Caco-2 (cell line): ENCODE measurements around the gene PALLD. TPM values are rescaled to one million over a fixed set of nuclear protein-coding genes. Genes with fewer than 3 reads are reported as not detected.

Source experiments
- BruUV-seq: library from RNA; stranded (reverse); fragments of 400-500 nt; replicated peaks from 2 replicates; lab custom pipeline; 2021; lab: Mats Ljungman, UMichigan
- CTCF ChIA-PET: fragments of 300-600 bp; sonication (Branson Sonifier 250); formaldehyde crosslinking; loops from one replicate; lab custom pipeline; 2022; ENCODE audit warnings: antibody characterized with exemption; lab: Charles Lee
- POLR2A ChIA-PET: fragments of 300-600 bp; sonication (Branson Sonifier 250); formaldehyde crosslinking; loops from one replicate; lab custom pipeline; 2022; ENCODE audit warnings: antibody characterized with exemption; lab: Charles Lee
- DNase-seq, 2 experiments: peaks; one replicate each; pipeline versions ENCODE4 v3.0.0 to v3.0.0-alpha.2; 2020 to 2022
- H3K27me3 ChIP-seq: replicated peaks from 2 replicates; pipeline ENCODE4 v1.6.0; 2011; ENCODE audit warnings: low read length; ENCODE audit not compliant: control insufficient read depth, insufficient read depth
- H3K36me3 ChIP-seq: 2 replicates; pipeline ENCODE4 v1.5.1; 2011; ENCODE audit warnings: low read length; ENCODE audit not compliant: control insufficient read depth, insufficient read depth
- H3K4me1 ChIP-seq: fragments of 250-450 bp; sonication (Bioruptor Pico); 2 replicates; pipeline ENCODE4 v1.5.1; 2020; ENCODE audit warnings: mild to moderate bottlenecking
- H3K4me3 ChIP-seq: 2 replicates; pipeline ENCODE4 v1.5.1; 2011; ENCODE audit warnings: low read depth, mild to moderate bottlenecking, control low read depth, low read length
- H3K9me3 ChIP-seq: fragments of 250-450 bp; sonication (Bioruptor Pico); 2 replicates; pipeline ENCODE4 v1.5.1; 2020; ENCODE audit warnings: mild to moderate bottlenecking, moderate library complexity
- H3K27ac Mint-ChIP-seq: one replicate; pipeline ENCODE4 v1.8.0; 2022; ENCODE audit warnings: mixed read lengths; ENCODE audit not compliant: unreplicated experiment
- H3K27me3 Mint-ChIP-seq: one replicate; pipeline ENCODE4 v1.8.0; 2022; ENCODE audit warnings: mixed read lengths; ENCODE audit not compliant: insufficient read depth, unreplicated experiment
- H3K36me3 Mint-ChIP-seq: one replicate; pipeline ENCODE4 v1.8.0; 2022; ENCODE audit warnings: mild to moderate bottlenecking, mixed read lengths; ENCODE audit not compliant: insufficient read depth, unreplicated experiment
- H3K4me1 Mint-ChIP-seq: one replicate; pipeline ENCODE4 v1.8.0; 2022; ENCODE audit warnings: low read depth, mixed read lengths; ENCODE audit not compliant: unreplicated experiment
- H3K4me3 Mint-ChIP-seq: one replicate; pipeline ENCODE4 v1.8.0; 2022; ENCODE audit warnings: mild to moderate bottlenecking, moderate library complexity, mixed read lengths; ENCODE audit not compliant: unreplicated experiment
- H3K9me3 Mint-ChIP-seq: one replicate; pipeline ENCODE4 v1.8.0; 2022; ENCODE audit warnings: mixed read lengths; ENCODE audit not compliant: unreplicated experiment
- intact Hi-C: fragments of 100-400 bp; cut with micrococcal nuclease; formaldehyde crosslinking; loops from one replicate; pipeline ENCODE4 v1.10.0; 2022; ENCODE audit not compliant: unreplicated experiment
- total RNA-seq: library from RNA; stranded (reverse); gene quantifications from 2 replicates; pipeline ENCODE4 v1.2.3, GENCODE V29; 2022
- TF ChIP-seq, protein P1 (sequence below), 2 experiments: fragments of 200-600 bp in 1 of 2; IDR thresholded peaks; 1 replicate in 1 of 2; 2 replicates in 1 of 2; pipeline versions ENCODE4 v1.5.1 to v1.8.0; 2011 to 2022; ENCODE audit warnings: antibody characterized with exemption in 1 of 2, control low read depth in 1 of 2, inconsistent platforms in 1 of 2, low read depth in 1 of 2, low read length in 1 of 2, mild to moderate bottlenecking in 1 of 2, moderate library complexity in 1 of 2; ENCODE audit not compliant: insufficient read depth in 1 of 2, severe bottlenecking in 1 of 2, unreplicated experiment in 1 of 2

PALLD gene
- total RNA-seq, 1 experiment from 2014 or later = 12.3 TPM

DNA sequence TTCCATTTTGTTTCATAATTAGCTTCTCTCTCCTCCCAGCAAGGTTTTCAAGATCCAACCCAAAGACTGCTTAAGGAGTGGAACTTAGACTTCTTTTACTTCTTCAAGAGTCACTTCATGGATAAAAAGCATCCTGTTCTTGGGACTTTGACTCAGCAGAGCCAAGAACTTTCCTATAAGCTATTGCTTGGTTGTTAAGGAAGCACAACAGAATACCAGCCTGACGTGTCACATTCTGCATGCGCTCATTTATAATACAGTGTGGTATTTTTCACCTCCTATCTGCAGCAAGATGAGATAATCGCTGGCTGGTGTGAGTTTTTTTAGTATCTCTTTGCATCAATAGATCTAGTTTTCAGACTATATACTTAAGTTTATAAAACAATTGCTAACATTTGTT is 152.1 kb downstream of the PALLD start:
- no peaks in the 10 kb centered on the region for H3K4me1 ChIP-seq
- CTCF ChIA-PET = interaction anchor here (0.5 to 0.6 kb wide), 2 partner anchors 18 to 136 kb away, joined by 3 to 4 read pairs; no protein-coding TSS in a partner anchor
- DNase-seq = no peak

DNA sequence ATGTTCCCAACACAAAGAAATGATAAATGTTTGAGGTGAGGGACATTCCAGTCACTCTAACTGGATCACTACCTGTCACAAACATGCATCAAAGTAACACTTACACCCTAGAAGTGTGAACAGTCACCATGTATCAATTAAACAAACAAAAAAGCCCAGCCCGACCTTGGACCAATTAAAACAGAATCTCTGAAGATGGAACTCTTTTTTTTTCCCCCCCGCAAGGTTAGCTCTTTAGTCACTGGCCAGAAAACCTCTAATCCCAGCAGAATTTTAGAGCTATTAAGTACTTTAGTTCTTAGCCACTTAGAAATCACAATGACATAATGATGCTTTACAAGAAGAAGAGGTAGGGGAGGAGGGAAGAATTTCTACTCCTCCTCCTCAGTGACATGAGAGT is 154.5 kb downstream of the PALLD start:
- CTCF ChIA-PET = no interaction called here

More for the DNA sequence above, 152.1 kb downstream of the PALLD start:
- Mint-ChIP-seq H3K4me1 (no peaks in the 10 kb centered on the region), H3K4me3 (no peak overlapping the region), H3K27me3 (peaks cover 21% of the 10 kb centered on the region), H3K27ac (no peak overlapping the region), H3K36me3 (no peaks in the 10 kb centered on the region), H3K9me3 (no peaks in the 10 kb centered on the region)
- H3K27me3 ChIP-seq = no peaks in the 10 kb centered on the region
- H3K9me3 ChIP-seq = no peaks in the 10 kb centered on the region
- no peak overlapping the region for H3K4me3 ChIP-seq
- POLR2A ChIA-PET = no interaction called here
- intact Hi-C loops = no loop called here
- no TSS peak for BruUV-seq
- no peaks in the 10 kb centered on the region for H3K36me3 ChIP-seq
- TF ChIP-seq, protein P1, sequence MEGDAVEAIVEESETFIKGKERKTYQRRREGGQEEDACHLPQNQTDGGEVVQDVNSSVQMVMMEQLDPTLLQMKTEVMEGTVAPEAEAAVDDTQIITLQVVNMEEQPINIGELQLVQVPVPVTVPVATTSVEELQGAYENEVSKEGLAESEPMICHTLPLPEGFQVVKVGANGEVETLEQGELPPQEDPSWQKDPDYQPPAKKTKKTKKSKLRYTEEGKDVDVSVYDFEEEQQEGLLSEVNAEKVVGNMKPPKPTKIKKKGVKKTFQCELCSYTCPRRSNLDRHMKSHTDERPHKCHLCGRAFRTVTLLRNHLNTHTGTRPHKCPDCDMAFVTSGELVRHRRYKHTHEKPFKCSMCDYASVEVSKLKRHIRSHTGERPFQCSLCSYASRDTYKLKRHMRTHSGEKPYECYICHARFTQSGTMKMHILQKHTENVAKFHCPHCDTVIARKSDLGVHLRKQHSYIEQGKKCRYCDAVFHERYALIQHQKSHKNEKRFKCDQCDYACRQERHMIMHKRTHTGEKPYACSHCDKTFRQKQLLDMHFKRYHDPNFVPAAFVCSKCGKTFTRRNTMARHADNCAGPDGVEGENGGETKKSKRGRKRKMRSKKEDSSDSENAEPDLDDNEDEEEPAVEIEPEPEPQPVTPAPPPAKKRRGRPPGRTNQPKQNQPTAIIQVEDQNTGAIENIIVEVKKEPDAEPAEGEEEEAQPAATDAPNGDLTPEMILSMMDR (IDR thresholded peaks at IDR 0.05; ENCODE audit: insufficient read depth in 1 of 2, low read depth in 1 of 2, low read length in 1 of 2, severe bottlenecking in 1 of 2, unreplicated experiment in 1 of 2) = no peak

DNA sequence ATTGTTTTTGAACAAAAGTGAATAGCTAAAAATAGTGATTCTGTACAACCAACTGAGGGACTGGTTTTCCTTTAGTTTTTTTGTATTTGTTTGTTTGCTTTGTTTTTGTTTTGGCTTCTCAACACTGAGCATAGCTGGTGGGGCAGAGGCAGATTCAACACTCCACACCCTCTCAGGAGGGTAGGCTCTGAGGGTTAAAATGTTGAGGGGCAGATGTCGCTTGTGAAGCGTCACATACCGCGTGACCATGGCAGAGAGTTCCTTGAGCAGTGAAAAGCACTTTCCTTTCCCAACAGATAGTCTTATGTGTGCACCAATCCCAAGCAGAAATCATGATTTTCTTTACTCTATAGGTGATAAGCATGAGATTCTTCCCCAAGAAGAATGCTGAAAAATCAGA is 155.0 kb downstream of the PALLD start:
- Mint-ChIP-seq H3K36me3 (no peaks in the 10 kb centered on the region), H3K4me1 (no peaks in the 10 kb centered on the region), H3K4me3 (no peak overlapping the region), H3K9me3 (no peaks in the 10 kb centered on the region), H3K27ac (no peak overlapping the region), H3K27me3 (peaks cover 30% of the 10 kb centered on the region)
- TF ChIP-seq, protein P1 (IDR thresholded peaks at IDR 0.05; ENCODE audit: insufficient read depth in 1 of 2, low read depth in 1 of 2, low read length in 1 of 2, severe bottlenecking in 1 of 2, unreplicated experiment in 1 of 2) = no peak
- ChIA-PET POLR2A (no interaction called here), CTCF (no interaction called here)
- H3K27me3 ChIP-seq = no peaks in the 10 kb centered on the region
- intact Hi-C loops = no loop called here
- no peak overlapping the region for H3K4me3 ChIP-seq
- H3K4me1 ChIP-seq = no peaks in the 10 kb centered on the region
- no peaks in the 10 kb centered on the region for H3K36me3 ChIP-seq
- no peaks in the 10 kb centered on the region for H3K9me3 ChIP-seq
- DNase-seq = no peak
- no TSS peak for BruUV-seq

More for the DNA sequence above, 154.5 kb downstream of the PALLD start:
- Histone ChIP-seq H3K4me1 (no peaks in the 10 kb centered on the region), H3K9me3 (no peaks in the 10 kb centered on the region), H3K27me3 (no peaks in the 10 kb centered on the region), H3K36me3 (no peaks in the 10 kb centered on the region), H3K4me3 (no peak overlapping the region)
- H3K36me3 Mint-ChIP-seq = no peaks in the 10 kb centered on the region
- no peak overlapping the region for H3K27ac Mint-ChIP-seq
- intact Hi-C loops = no loop called here
- no peaks in the 10 kb centered on the region for H3K4me1 Mint-ChIP-seq
- no peak overlapping the region for H3K4me3 Mint-ChIP-seq
- no peaks in the 10 kb centered on the region for H3K9me3 Mint-ChIP-seq
- no peak for DNase-seq
- H3K27me3 Mint-ChIP-seq = peaks cover 30% of the 10 kb centered on the region
- POLR2A ChIA-PET = no interaction called here
- BruUV-seq = no TSS peak
- TF ChIP-seq, protein P1 (IDR thresholded peaks at IDR 0.05; ENCODE audit: insufficient read depth in 1 of 2, low read depth in 1 of 2, low read length in 1 of 2, severe bottlenecking in 1 of 2, unreplicated experiment in 1 of 2) = no peak
